SKM-1 treated with dmso at 0.1 percent for 144 hours (cell line): ENCODE measurements around the gene CPHXL2.

Experiments
- DNase-seq: peaks from one replicate; lab custom pipeline; 2025; ENCODE audit not compliant: unreplicated experiment; lab: John Stamatoyannopoulos, UW

Gene CPHXL2

GRCh38 chr16:75644240-75645012 is 32.4 kb downstream of the CPHXL2 start:
- no peak for DNase-seq

DNA sequence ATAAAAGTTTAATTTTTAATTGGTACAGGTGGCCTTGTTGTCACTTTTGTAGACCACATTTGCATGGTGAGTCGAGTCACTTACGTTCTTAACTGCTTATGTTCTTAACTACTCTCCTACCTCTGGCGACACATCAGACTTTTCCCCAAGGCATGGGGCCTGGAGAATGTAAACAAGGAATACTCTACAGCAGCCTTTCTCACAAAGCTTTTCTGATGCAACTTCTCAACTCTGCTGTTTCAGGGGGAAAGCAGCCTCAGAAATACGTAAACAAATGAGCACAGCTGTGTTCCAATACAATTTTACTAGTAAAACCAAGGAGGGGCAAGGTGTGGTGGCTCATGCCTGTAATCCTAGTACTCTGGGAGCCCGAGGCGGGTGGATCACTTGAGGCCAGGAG is 36.2 kb downstream of the CPHXL2 start:
- no peak for DNase-seq

- no peak for DNase-seq
These were observed 41.8 kb downstream of the CPHXL2 start for GRCh38 chr16:75635036-75635435.

DNA sequence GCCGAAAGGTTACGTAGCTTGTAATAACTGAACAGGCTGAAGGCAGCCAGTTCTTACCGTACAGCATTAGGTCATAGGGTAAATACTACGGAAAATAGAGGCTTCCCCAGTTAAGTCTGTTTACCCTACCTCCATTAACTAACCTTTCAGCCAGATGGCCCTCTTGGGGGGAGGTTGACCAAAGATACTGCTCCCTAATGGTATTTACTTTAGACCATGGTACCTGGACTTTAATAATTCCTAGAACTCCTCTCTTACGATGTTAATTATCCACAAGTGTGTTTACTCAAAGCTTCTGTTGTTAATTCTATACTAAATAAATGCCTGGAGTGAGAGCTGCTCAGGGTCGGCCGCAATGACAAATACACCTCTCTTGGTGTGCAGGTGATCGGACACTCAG is 44.0 kb downstream of the CPHXL2 start:
- DNase-seq, result no peak

- DNase-seq, result no peak
These were observed 46.8 kb downstream of the CPHXL2 start for GRCh38 chr16:75630052-75630451.

- no peak for DNase-seq
These were observed 47.7 kb downstream of the CPHXL2 start for GRCh38 chr16:75629132-75629531.

- DNase-seq, result no peak
These were observed 48.5 kb downstream of the CPHXL2 start for GRCh38 chr16:75628351-75628750.

- peak; percentile 51 for DNase-seq
These were observed 49.0 kb downstream of the CPHXL2 start for GRCh38 chr16:75627851-75628250.

GRCh38 chr16:75626806-75627205 is 50.0 kb downstream of the CPHXL2 start:
- no peak for DNase-seq

GRCh38 chr16:75624921-75625334 is 51.9 kb downstream of the CPHXL2 start:
- peak; percentile 29 for DNase-seq

DNA sequence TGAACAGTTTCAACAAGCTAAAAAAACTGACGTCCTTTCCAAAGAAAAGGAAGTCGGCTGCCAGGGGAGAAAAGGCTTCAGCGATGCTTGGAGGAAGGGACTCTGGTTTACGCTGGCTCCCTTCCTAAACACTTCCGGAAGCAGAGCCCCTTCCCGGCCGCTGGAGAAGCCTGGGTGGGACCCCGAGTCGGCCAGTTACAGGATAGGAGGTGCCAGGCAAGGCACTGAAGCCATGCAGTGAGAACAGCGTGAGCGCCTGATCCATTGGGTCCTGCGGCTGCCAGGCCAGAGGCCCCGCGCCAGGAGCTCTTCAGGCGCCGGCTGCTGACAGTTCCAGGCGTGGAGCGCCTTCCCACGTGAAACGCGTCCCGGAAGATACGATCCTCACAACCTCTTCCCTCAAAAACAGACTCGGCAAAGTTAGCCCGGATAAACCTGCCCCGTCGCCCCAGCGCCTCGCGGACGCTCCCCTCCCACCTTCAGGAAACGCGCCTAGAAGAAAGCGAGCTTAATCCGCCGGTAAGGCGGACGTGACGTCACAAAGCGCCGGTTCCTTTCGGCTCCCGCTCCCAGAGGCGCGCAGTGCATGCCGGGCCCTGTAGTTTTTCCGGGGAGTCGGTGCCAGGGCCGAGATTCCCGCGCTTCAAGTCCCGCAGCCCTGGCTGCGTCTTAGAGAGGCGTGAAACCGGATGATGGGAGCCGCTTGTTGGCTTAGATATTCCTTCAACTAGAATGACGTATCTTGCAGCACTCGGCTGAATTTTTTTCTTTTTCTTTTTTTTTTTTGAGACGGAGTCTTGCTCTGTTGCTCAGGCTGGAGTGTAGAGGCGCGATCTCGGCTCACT is 53.8 kb downstream of the CPHXL2 start, which contains the start of gene ADAT1:
Gene ADAT1, minus strand, starts transcription at position 521 of the 845 bp plus-strand sequence. CDS start 2,482 bp downstream, outside the sequence.
- DNase-seq, result peak; percentile 92

DNA sequence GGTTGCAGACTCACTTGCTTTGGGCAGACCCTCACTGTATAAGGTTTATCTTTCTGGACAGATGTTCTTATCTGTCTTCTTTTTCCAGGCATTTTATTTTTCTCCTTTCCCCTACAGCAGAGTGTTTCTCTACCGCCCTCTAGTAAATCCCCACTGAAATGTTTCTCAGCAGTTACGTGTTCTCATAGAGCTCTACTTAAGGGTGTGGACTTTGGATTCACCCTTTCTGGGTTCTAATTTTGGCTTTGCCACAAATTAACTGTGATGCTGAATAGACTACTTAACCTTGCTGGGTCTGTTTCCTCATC is 55.7 kb downstream of the CPHXL2 start:
- no peak for DNase-seq

DNA sequence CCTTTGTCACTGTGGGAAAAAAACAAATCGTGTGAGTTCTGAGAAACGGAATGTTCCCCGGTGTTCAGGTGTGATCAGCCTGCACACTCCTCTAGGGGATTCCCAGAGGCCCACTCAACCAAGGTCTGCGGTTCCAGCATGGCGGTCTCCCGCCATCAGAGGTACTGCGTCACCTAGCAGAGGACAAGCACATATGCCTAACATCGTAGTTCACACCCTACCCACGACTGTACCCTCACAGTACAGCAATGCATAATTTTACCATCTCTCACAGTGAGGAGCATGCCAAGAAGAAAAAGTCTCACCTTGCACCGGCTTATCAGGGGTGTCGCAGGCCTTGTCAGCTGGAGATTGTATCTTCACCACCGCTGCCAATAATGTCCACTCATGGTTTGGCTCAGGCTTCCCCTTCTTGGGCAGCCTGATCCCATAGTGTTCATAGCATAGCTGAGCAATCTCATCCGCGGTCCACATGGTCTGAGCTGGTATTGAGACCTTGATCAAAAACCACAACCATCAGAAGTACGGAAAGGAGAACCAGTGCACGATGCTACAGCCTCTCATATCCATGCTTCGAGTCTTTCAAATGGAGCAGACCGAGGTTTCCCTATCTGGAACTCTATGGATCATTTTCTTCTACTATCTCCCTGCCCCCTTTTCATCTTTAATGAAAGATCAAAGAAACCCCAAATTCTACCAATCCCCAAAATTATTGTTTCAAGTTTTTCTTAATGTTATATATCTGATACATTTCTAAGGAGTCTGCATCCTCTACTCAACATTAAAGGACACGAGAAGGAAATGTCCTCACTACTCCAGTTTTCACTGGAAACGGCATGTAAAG is 56.3 kb downstream of the CPHXL2 start:
- DNase-seq, result no peak

DNA sequence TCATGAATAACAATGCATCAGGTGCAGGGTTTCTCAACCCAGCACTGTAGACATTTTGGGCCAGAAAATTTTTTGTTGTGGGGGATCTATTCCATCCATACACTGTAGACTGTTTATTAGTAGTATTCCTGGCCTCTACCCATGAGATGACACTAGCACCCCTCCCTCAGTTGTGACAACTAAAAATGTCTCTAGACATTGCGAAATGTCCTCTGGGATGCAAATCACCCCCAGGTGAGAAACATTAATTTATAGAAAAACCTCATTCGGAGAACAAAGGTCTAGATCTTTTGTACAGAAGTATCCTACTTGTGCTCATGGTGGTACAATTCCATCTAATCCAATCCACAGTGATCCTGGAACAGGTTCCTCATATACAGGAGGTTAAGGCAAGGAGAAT is 58.0 kb downstream of the CPHXL2 start:
- no peak for DNase-seq

GRCh38 chr16:75617121-75617520 is 59.7 kb downstream of the CPHXL2 start:
- no peak for DNase-seq

- DNase-seq, result no peak
These were observed 60.2 kb downstream of the CPHXL2 start for GRCh38 chr16:75616521-75617010.

DNA sequence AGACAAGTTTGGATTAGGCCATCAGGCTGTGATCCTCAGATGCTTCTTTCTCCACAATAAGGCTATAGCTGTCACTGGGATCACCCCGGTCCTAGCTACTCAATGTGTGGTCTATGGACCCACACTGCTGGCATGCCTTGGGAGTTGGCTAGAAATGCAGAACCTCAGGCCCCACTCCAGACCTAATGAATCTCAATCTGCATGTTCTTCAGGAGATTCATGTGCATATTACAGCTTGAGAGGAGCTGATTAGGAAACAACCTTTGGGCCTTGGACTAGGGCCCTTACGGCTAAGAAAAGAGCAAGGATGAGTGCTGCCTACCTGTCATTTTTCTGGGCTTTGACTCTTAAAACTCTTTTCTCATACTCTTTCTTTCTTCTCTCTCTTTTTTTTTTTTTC is 61.2 kb downstream of the CPHXL2 start:
- DNase-seq, result no peak

DNA sequence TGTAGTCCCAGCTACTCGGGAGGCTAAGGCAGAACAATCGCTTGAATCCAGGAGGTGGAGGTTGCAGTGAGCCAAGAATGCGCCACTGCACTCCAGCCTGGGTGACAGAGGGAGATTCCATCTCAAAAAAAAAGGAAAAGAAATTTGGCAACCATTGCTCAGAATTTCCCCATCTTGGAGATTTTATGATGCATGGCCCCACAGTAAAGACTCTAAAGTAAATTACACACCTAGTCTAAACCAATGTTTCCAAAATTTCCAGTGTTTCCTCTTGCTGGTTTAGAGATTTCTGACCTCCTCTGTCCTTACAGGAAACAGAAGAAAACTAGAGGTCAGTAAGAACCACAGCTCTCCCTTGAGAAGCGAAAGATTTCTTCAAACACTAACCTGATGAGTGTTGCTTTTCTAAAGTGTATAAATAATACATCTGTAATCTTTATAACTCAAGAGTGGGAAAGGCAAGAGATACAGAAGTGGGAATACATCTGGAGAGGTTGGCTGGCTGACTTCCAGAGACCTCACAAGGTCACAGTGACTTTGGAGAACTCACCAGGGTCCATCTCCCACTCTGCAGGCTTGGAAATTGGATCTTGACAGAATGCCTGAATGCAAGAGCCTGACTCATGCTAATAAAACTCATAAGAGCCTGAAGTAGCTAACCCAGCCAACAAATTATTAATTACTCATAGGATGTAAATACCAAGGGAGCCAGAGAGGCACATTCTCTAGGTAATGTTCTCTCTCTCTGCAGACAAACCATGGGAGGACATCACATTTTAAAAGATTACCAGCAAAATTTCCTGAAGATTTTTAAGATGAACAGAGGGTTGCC is 62.5 kb downstream of the CPHXL2 start:
- DNase-seq, result no peak
